NT2/D1 (cell line): ENCODE data around the gene SHISAL1.

Experiments used
- DNase-seq: peaks from one replicate; pipeline ENCODE4 v3.0.0-alpha.2; 2011; ENCODE audit warnings: low read depth, low spot score
- H3K27me3 ChIP-seq: 2 replicates; pipeline ENCODE4 v1.6.0; 2011; ENCODE audit warnings: mild to moderate bottlenecking; ENCODE audit not compliant: insufficient read length, insufficient read depth
- H3K36me3 ChIP-seq: 2 replicates; pipeline ENCODE4 v1.6.1; 2011; ENCODE audit warnings: mild to moderate bottlenecking, low read length, mixed read lengths; ENCODE audit not compliant: insufficient read depth, insufficient read length
- H3K4me1 ChIP-seq: 2 replicates; pipeline ENCODE4 v1.5.1; 2011; ENCODE audit not compliant: insufficient read depth, insufficient read length
- H3K4me3 ChIP-seq: 2 replicates; pipeline ENCODE4 v1.5.1; 2011; ENCODE audit warnings: low read depth; ENCODE audit not compliant: insufficient read length
- H3K9ac ChIP-seq: 2 replicates; pipeline ENCODE4 v1.6.0; 2011; ENCODE audit warnings: low read depth; ENCODE audit not compliant: insufficient read length
- H3K9me3 ChIP-seq: 2 replicates; pipeline ENCODE4 v1.5.1; 2011; ENCODE audit warnings: mild to moderate bottlenecking, low read length; ENCODE audit not compliant: insufficient read depth
- SUZ12 ChIP-seq: IDR thresholded peaks from 2 replicates; pipeline ENCODE4 v1.6.1; 2011; ENCODE audit not compliant: insufficient read length, insufficient read depth; ENCODE audit errors: extremely low read depth
- YY1 ChIP-seq: IDR thresholded peaks from 2 replicates; pipeline ENCODE4 v1.6.1; 2011; ENCODE audit not compliant: insufficient read length, insufficient read depth
- ZNF274 ChIP-seq: IDR thresholded peaks from 2 replicates; pipeline ENCODE4 v1.6.1; 2011; ENCODE audit warnings: mild to moderate bottlenecking, low read depth, low read length

The SHISAL1 gene

DNA sequence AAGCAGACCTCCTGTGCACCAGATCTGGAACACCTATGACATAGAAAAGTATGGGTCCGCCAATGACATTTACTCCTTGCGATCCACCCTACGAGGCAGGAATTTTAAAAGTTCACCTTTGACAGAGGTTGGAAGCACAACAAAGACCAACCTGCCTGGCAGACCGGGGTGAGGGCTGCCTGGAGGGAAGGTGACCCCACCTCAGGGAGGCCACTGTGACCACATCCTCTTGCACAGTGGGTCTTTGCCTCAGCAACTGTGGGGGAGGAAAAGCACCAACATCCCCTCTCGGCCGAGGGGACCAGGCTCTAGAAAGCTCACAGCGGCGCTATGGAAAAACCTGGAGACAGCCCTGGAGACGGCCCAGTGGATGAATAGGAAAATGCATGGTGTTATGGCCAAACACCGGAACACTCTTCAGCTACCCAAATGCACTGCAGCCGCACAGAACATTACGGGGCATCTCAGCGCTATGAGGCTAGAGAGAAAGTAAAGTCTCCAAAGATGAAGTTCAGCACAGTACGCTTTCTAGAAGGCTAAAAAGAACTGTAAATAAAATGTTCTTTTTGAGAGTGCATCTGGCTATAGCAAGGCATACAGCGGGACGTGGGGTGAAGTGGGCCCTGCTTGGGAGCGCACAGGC lies 1.8 kb upstream of the SHISAL1 start:
- Histone ChIP-seq H3K9me3 (no peaks in the 10 kb centered on the region), H3K27me3 (no peaks in the 10 kb centered on the region), H3K4me3 (no peak overlapping the region), H3K36me3 (no peaks in the 10 kb centered on the region), H3K4me1 (peaks cover 11% of the 10 kb centered on the region), H3K9ac (no peak overlapping the region)
- TF ChIP-seq YY1: no peak
- no peak for TF ChIP-seq SUZ12
- no peak for TF ChIP-seq ZNF274
- DNase-seq: no peak

- DNase-seq: no peak
- no peak for TF ChIP-seq ZNF274
- Histone ChIP-seq H3K4me3 (no peak overlapping the region), H3K9ac (no peak overlapping the region), H3K36me3 (no peaks in the 10 kb centered on the region), H3K4me1 (peaks cover 13% of the 10 kb centered on the region), H3K27me3 (no peaks in the 10 kb centered on the region), H3K9me3 (no peaks in the 10 kb centered on the region)
These were observed 745 bp upstream of the SHISAL1 start for GRCh38 chr22:44313385-44314006.

DNA sequence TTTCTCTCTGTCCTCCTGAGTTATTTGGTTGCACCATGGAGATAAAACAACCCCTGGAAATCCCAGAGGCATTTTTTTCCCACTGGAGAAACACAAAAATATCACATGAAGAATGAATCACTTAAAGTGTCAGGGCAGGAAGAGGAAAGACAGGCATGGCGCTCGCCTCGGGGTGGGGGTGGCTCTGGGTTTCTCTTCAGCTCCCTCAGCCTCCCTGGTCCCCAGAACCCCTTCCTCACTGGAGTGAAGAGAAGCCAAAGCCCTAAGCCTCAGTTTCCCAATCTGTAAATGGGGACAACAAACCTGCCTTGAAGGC lies 938 bp downstream of the SHISAL1 start:
- no peaks in the 10 kb centered on the region for H3K9me3 ChIP-seq
- no peaks in the 10 kb centered on the region for H3K27me3 ChIP-seq
- H3K36me3 ChIP-seq: no peaks in the 10 kb centered on the region
- no peak overlapping the region for H3K4me3 ChIP-seq
- H3K9ac ChIP-seq: no peak overlapping the region
- DNase-seq: no peak
- TF ChIP-seq ZNF274: no peak
- TF ChIP-seq YY1: no peak
- TF ChIP-seq SUZ12: no peak
- H3K4me1 ChIP-seq: peaks cover 13% of the 10 kb centered on the region

DNA sequence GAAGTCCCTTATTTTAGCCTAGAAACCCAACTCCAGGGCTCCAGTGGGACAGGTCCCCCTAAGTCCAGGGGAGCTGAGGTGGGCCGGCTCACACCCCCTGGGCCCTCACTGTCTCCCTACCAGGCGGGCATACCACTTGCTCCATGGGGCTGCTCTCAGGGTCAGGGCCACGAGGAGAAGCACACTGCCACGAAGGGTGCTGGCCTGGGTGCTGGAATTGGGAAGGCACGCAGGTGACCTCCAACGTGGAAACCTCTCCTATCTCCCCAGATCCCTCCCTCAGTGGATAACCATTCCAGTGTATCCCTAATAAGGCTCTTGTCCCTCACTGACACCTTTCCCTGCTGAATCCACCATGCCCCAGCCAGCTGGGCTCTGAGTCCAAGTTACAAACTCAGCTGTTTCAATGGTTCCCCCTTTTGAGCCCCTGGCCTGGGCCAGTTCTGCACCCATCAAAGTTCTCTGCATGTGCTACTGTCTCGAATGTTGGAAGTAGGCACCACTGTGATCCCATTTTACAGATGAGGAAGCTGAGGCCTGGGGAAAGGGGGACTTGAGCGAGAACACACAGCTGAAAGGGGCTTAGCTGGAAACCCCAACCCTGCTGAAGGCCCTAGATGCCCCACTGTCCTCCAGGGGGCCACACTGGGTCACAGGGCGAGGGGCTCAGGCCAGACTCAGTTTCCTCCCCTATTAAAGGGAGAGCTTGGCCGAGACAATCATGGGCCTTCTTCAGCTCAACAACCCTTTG lies 1.5 kb downstream of the SHISAL1 start:
- Histone ChIP-seq H3K27me3 (no peaks in the 10 kb centered on the region), H3K4me1 (peaks cover 13% of the 10 kb centered on the region), H3K4me3 (no peak overlapping the region), H3K9me3 (no peaks in the 10 kb centered on the region), H3K9ac (no peak overlapping the region), H3K36me3 (no peaks in the 10 kb centered on the region)
- TF ChIP-seq YY1 (no peak), SUZ12 (no peak), ZNF274 (no peak)
- no peak for DNase-seq

GRCh38 chr22:44309647-44310046 lies 3.1 kb downstream of the SHISAL1 start:
- Histone ChIP-seq H3K4me3 (no peak overlapping the region), H3K4me1 (peaks cover 18% of the 10 kb centered on the region), H3K36me3 (no peaks in the 10 kb centered on the region), H3K9me3 (no peaks in the 10 kb centered on the region), H3K27me3 (no peaks in the 10 kb centered on the region), H3K9ac (no peak overlapping the region)
- no peak for TF ChIP-seq YY1
- no peak for TF ChIP-seq SUZ12
- TF ChIP-seq ZNF274: no peak
- DNase-seq: no peak

DNA sequence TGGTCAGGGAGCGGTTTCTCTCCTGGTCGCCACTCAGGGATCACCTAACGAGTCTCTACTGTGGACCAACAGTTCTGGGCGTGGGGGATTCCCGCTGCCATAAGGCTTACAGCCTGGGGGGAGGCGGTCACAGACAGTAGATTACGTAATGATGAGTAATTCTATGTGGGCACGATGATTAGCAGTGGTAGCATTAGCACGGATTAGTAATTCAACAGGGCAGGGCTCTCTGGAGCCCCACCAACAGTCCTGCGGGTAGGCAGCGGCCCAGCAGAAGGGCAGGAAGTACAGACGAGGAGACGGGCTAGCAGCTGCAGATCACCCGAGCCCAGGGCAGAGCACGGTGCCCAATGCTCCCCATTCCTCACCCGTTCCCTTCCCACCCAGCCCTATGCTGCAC lies 3.6 kb downstream of the SHISAL1 start:
- no peak for DNase-seq
- Histone ChIP-seq H3K36me3 (no peaks in the 10 kb centered on the region), H3K27me3 (no peaks in the 10 kb centered on the region), H3K4me3 (no peak overlapping the region), H3K4me1 (peaks cover 18% of the 10 kb centered on the region), H3K9ac (no peak overlapping the region), H3K9me3 (no peaks in the 10 kb centered on the region)
- no peak for TF ChIP-seq SUZ12
- TF ChIP-seq ZNF274: no peak
- TF ChIP-seq YY1: no peak

GRCh38 chr22:44307509-44308169 lies 5.1 kb downstream of the SHISAL1 start:
- Histone ChIP-seq H3K9ac (no peak overlapping the region), H3K4me1 (peaks cover 12% of the 10 kb centered on the region), H3K4me3 (no peak overlapping the region), H3K9me3 (no peaks in the 10 kb centered on the region), H3K36me3 (no peaks in the 10 kb centered on the region), H3K27me3 (no peaks in the 10 kb centered on the region)
- no peak for DNase-seq
- TF ChIP-seq SUZ12 (no peak), ZNF274 (no peak), YY1 (no peak)
